PC-3 (cell line): Measurements from ENCODE around the gene ATP8A2. TPM values are rescaled to one million over a fixed set of nuclear protein-coding genes. Genes with fewer than 3 reads are reported as not detected.

ENCODE experiments used
- ATAC-seq: fragments of 200-7000 bp; cut with Tn5 transposase; 2 replicates; pipeline ENCODE4 v1.9.1; 2020; ENCODE audit warnings: mild to moderate bottlenecking, moderate library complexity
- BruUV-seq: library from RNA; stranded (reverse); fragments of 400-500 nt; replicated peaks from 2 replicates; lab custom pipeline; 2021; lab: Mats Ljungman, UMichigan
- CTCF ChIA-PET: fragments of 300-600 bp; sonication (Branson Sonifier 250); formaldehyde crosslinking; loops from one replicate; lab custom pipeline; 2022; ENCODE audit warnings: antibody characterized with exemption; lab: Charles Lee
- POLR2A ChIA-PET: fragments of 300-600 bp; sonication (Branson Sonifier 250); formaldehyde crosslinking; loops from one replicate; lab custom pipeline; 2022; ENCODE audit warnings: antibody characterized with exemption; ENCODE audit not compliant: unreplicated experiment; lab: Charles Lee
- DNase-seq: peaks from one replicate; pipeline ENCODE4 v3.0.0-alpha.2; 2015
- H2AFZ ChIP-seq: fragments of 300-600 bp; sonication (generic); 2 replicates; pipeline ENCODE4 v1.6.0; 2016; ENCODE audit warnings: antibody characterized with exemption, low read length
- H3F3A ChIP-seq: fragments of 300-600 bp; sonication (generic); one replicate; pipeline ENCODE4 v1.6.0; 2017; ENCODE audit warnings: antibody characterized with exemption, low read length, control low read depth, mild to moderate bottlenecking; ENCODE audit not compliant: unreplicated experiment
- H3K27ac ChIP-seq: fragments of 300-600 bp; sonication (generic); 2 replicates; pipeline ENCODE4 v1.5.1; 2016; ENCODE audit warnings: mild to moderate bottlenecking, low read length
- H3K27me3 ChIP-seq: fragments of 300-600 bp; sonication (generic); 2 replicates; pipeline ENCODE4 v1.6.1; 2016; ENCODE audit warnings: low read length, mixed read lengths
- H3K36me3 ChIP-seq: fragments of 300-600 bp; sonication (generic); 2 replicates; pipeline ENCODE4 v1.6.1; 2016; ENCODE audit warnings: low read depth, mixed run types, low read length, mixed read lengths
- H3K4me1 ChIP-seq: fragments of 300-600 bp; sonication (generic); 2 replicates; pipeline ENCODE4 v1.5.1; 2016; ENCODE audit warnings: low read length; ENCODE audit not compliant: insufficient read depth
- H3K4me2 ChIP-seq: fragments of 300-600 bp; sonication (generic); 2 replicates; pipeline ENCODE4 v1.6.0; 2016; ENCODE audit warnings: low read length
- H3K4me3 ChIP-seq: fragments of 300-600 bp; sonication (generic); 2 replicates; pipeline ENCODE4 v1.5.1; 2016; ENCODE audit warnings: mild to moderate bottlenecking, low read length, mixed read lengths
- H3K79me2 ChIP-seq: fragments of 300-600 bp; sonication (generic); 2 replicates; pipeline ENCODE4 v1.6.1; 2017; ENCODE audit warnings: low read length, mixed read lengths
- H3K9ac ChIP-seq: fragments of 300-600 bp; sonication (generic); 2 replicates; pipeline ENCODE4 v1.6.0; 2016; ENCODE audit warnings: mild to moderate bottlenecking, low read length
- H3K9me2 ChIP-seq: fragments of 300-600 bp; sonication (generic); replicated peaks from 2 replicates; pipeline ENCODE4 v1.6.1; 2016; ENCODE audit warnings: mixed run types, low read length, mixed read lengths
- H3K9me3 ChIP-seq: fragments of 300-600 bp; sonication (generic); 2 replicates; pipeline ENCODE4 v1.6.1; 2016; ENCODE audit warnings: low read length, mixed read lengths
- H4K20me1 ChIP-seq: fragments of 300-600 bp; sonication (generic); 2 replicates; pipeline ENCODE4 v1.6.1; 2016; ENCODE audit warnings: low read length, mixed read lengths
- EZH2 ChIP-seq: fragments of 300-600 bp; sonication (generic); IDR thresholded peaks from one replicate; pipeline ENCODE4 v1.6.1; 2017; ENCODE audit warnings: antibody characterized with exemption, mild to moderate bottlenecking, low read length; ENCODE audit not compliant: unreplicated experiment
- EZH2phosphoT487 ChIP-seq: fragments of 300-600 bp; sonication (generic); IDR thresholded peaks from 2 replicates; pipeline ENCODE4 v1.6.1; 2018; ENCODE audit warnings: mild to moderate bottlenecking, antibody characterized with exemption, low read length, borderline replicate concordance
- intact Hi-C: fragments of 100-400 bp; cut with micrococcal nuclease; formaldehyde crosslinking; loops from 2 replicates; pipeline ENCODE4 v1.9.0; 2023
- total RNA-seq: library from RNA; depleted of rRNA; stranded (reverse); fragments of >200 nt; gene quantifications from 2 replicates; pipeline ENCODE4 v1.2.3, GENCODE V29; 2014
- TF ChIP-seq, protein P1 (sequence below): fragments of 300-600 bp; sonication (generic); conservative IDR thresholded peaks from 2 replicates; pipeline ENCODE4 v1.5.1; 2017; ENCODE audit warnings: antibody characterized with exemption, low read depth, mild to moderate bottlenecking, low read length

Gene ATP8A2
- total RNA-seq, 1 experiment from 2014 or later: 0.04 TPM

DNA sequence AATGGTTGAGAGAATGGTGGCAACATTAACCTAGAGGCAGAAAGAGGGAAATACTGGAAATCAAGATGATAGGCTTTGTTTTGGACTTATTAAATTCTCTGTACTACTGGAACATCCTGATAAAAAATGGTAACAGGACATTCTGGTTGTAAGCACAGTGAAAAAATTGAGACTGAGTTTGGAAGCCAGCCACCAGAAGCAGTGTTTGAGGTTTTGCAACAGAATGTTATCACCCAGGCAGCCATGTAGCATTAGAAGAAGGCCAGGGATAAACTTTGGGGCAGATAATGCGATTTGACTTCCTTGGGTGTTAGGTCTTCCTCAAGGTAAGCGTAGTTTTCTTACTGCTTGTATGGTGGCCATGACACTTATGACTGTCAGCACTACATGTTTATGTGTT lies 307.4 kb downstream of the ATP8A2 start:
- intact Hi-C loops: no loop called here
- Histone ChIP-seq H3K9me2 (no peaks in the 10 kb centered on the region), H3K36me3 (no peaks in the 10 kb centered on the region), H4K20me1 (no peaks in the 10 kb centered on the region), H3K9me3 (no peaks in the 10 kb centered on the region), H3K27me3 (peaks cover 75% of the 10 kb centered on the region), H3F3A (no peaks in the 10 kb centered on the region), H2AFZ (no peak overlapping the region), H3K9ac (no peak overlapping the region), H3K4me3 (no peak overlapping the region), H3K4me1 (no peaks in the 10 kb centered on the region), H3K4me2 (no peak overlapping the region), H3K27ac (no peak overlapping the region), H3K79me2 (no peaks in the 10 kb centered on the region)
- ATAC-seq (no peak), DNase-seq (no peak)
- BruUV-seq: no TSS peak
- ChIA-PET POLR2A (no interaction called here), CTCF (no interaction called here)
- TF ChIP-seq, protein P1, sequence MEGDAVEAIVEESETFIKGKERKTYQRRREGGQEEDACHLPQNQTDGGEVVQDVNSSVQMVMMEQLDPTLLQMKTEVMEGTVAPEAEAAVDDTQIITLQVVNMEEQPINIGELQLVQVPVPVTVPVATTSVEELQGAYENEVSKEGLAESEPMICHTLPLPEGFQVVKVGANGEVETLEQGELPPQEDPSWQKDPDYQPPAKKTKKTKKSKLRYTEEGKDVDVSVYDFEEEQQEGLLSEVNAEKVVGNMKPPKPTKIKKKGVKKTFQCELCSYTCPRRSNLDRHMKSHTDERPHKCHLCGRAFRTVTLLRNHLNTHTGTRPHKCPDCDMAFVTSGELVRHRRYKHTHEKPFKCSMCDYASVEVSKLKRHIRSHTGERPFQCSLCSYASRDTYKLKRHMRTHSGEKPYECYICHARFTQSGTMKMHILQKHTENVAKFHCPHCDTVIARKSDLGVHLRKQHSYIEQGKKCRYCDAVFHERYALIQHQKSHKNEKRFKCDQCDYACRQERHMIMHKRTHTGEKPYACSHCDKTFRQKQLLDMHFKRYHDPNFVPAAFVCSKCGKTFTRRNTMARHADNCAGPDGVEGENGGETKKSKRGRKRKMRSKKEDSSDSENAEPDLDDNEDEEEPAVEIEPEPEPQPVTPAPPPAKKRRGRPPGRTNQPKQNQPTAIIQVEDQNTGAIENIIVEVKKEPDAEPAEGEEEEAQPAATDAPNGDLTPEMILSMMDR: no peak
- TF ChIP-seq EZH2 (no peak), EZH2phosphoT487 (no peak)

DNA sequence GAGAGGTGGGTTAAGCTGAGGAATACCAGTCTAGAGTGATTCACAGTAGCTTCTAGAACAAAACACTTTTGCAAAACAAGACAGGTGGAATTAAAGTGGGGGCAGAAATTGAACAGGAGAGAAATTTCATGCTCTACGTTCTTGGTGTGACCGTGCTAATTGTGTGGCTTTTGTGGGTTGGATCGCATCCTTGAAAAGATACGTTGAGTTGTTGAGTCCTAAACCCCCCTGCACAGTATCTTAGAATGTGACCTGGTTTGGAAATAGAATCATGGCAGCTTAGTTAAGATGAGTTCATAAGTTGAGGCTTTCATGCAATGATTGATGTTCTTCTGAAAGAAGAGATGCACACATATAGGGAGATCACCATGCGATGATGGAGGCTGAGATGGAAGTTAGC lies 308.2 kb downstream of the ATP8A2 start:
- no peaks in the 10 kb centered on the region for H3F3A ChIP-seq
- H3K36me3 ChIP-seq: no peaks in the 10 kb centered on the region
- H3K27me3 ChIP-seq: peaks cover 73% of the 10 kb centered on the region
- no peaks in the 10 kb centered on the region for H3K79me2 ChIP-seq
- H3K27ac ChIP-seq: no peak overlapping the region
- no peaks in the 10 kb centered on the region for H3K9me2 ChIP-seq
- no peak overlapping the region for H3K9ac ChIP-seq
- no peak overlapping the region for H3K4me3 ChIP-seq
- no peak overlapping the region for H3K4me2 ChIP-seq
- no peaks in the 10 kb centered on the region for H3K4me1 ChIP-seq
- CTCF ChIA-PET: no interaction called here
- no peaks in the 10 kb centered on the region for H4K20me1 ChIP-seq
- no peak overlapping the region for H2AFZ ChIP-seq
- TF ChIP-seq EZH2: no peak
- no peak for TF ChIP-seq EZH2phosphoT487
- TF ChIP-seq, protein P1: no peak
- BruUV-seq: no TSS peak
- no peak for DNase-seq
- POLR2A ChIA-PET: no interaction called here
- ATAC-seq: no peak
- intact Hi-C loops: no loop called here
- no peaks in the 10 kb centered on the region for H3K9me3 ChIP-seq

DNA sequence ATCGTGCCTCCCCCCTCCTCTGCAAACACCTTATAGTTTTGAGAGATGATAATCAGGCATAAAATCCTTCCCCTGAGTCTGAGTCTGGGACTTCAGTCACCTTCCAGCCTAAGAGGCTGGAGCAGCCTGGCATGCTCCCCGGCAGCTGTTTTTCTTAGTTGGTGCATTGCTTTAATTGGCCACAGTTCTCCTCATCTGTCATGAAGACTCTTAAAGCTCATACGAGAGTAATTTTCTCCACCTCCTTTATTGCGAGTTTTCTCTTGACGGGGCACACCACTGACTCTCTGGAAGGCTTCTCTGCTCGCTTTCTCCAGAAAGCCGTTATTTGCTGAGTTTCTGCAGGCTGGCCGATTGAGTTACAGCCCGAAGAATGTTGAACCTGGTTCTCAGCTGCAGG lies 310.5 kb downstream of the ATP8A2 start:
- ChIA-PET POLR2A (no interaction called here), CTCF (no interaction called here)
- Histone ChIP-seq H3K27me3 (peaks cover 66% of the 10 kb centered on the region), H3K36me3 (no peaks in the 10 kb centered on the region), H3K9me2 (no peaks in the 10 kb centered on the region), H3K4me2 (no peak overlapping the region), H4K20me1 (no peaks in the 10 kb centered on the region), H3K4me3 (no peak overlapping the region), H3K4me1 (no peaks in the 10 kb centered on the region), H3F3A (no peaks in the 10 kb centered on the region), H3K9me3 (no peaks in the 10 kb centered on the region), H3K9ac (no peak overlapping the region), H2AFZ (no peak overlapping the region), H3K79me2 (no peaks in the 10 kb centered on the region), H3K27ac (no peak overlapping the region)
- intact Hi-C loops: no loop called here
- TF ChIP-seq EZH2: no peak
- TF ChIP-seq, protein P1: no peak
- no peak for TF ChIP-seq EZH2phosphoT487
- BruUV-seq: no TSS peak
- ATAC-seq (no peak), DNase-seq (no peak)
